ENCODE data around the gene BCAR1. TPM values are rescaled to one million over a fixed set of nuclear protein-coding genes. Genes with fewer than 3 reads are reported as not detected.

Gene BCAR1
- total RNA-seq, 1 donor, result 75.3 TPM

DNA sequence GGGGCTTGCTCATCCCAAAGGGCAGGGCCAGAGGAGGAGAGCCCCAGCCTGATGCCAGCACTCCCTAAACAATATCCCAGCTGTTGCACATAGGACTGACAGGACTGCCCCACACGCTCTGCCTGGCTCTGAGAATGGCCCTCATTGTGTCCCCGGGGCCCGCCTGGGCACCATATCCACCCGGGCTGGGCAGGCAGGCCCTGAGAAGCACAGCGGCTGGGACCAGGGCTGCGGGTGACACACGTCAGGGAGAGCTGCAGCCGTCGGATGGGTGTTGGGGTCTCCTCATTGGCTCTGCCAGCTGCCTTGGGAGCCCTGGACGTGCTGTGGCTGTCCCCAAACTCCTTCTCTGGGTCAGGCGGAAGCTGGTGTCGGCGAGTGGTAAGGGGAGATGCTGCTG lies 4.2 kb downstream of the BCAR1 start:
- Histone ChIP-seq H3K27me3 (ENCODE audit: insufficient read depth, low read length) (no peaks in the 10 kb centered on the region), H3K4me2 (ENCODE audit: insufficient read depth, low read length) (peak overlapping the region; percentile 43), H3K36me3 (ENCODE audit: insufficient read depth, low read length) (peaks cover 25% of the 10 kb centered on the region), H3K4me3 (ENCODE audit: insufficient read depth, low read length) (no peak overlapping the region), H4K20me1 (ENCODE audit: insufficient read depth, low read length) (peaks cover 60% of the 10 kb centered on the region), H3K9me3 (ENCODE audit: low read depth, low read length) (no peaks in the 10 kb centered on the region), H3K27ac (ENCODE audit: low read depth, low read length) (peak overlapping the region; percentile 99), H3K4me1 (ENCODE audit: insufficient read depth, low read length) (peaks cover 75% of the 10 kb centered on the region), H2AFZ (ENCODE audit: low read length) (no peak overlapping the region), H3K79me2 (ENCODE audit: insufficient read depth, low read length) (peaks cover 93% of the 10 kb centered on the region)
- TF ChIP-seq, protein P1, sequence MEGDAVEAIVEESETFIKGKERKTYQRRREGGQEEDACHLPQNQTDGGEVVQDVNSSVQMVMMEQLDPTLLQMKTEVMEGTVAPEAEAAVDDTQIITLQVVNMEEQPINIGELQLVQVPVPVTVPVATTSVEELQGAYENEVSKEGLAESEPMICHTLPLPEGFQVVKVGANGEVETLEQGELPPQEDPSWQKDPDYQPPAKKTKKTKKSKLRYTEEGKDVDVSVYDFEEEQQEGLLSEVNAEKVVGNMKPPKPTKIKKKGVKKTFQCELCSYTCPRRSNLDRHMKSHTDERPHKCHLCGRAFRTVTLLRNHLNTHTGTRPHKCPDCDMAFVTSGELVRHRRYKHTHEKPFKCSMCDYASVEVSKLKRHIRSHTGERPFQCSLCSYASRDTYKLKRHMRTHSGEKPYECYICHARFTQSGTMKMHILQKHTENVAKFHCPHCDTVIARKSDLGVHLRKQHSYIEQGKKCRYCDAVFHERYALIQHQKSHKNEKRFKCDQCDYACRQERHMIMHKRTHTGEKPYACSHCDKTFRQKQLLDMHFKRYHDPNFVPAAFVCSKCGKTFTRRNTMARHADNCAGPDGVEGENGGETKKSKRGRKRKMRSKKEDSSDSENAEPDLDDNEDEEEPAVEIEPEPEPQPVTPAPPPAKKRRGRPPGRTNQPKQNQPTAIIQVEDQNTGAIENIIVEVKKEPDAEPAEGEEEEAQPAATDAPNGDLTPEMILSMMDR (IDR thresholded peaks at IDR 0.05; ENCODE audit: extremely low read depth, low read depth, low read length), result no peak
- no peak for DNase-seq (ENCODE audit: insufficient read length, low spot score, missing footprints)

DNA sequence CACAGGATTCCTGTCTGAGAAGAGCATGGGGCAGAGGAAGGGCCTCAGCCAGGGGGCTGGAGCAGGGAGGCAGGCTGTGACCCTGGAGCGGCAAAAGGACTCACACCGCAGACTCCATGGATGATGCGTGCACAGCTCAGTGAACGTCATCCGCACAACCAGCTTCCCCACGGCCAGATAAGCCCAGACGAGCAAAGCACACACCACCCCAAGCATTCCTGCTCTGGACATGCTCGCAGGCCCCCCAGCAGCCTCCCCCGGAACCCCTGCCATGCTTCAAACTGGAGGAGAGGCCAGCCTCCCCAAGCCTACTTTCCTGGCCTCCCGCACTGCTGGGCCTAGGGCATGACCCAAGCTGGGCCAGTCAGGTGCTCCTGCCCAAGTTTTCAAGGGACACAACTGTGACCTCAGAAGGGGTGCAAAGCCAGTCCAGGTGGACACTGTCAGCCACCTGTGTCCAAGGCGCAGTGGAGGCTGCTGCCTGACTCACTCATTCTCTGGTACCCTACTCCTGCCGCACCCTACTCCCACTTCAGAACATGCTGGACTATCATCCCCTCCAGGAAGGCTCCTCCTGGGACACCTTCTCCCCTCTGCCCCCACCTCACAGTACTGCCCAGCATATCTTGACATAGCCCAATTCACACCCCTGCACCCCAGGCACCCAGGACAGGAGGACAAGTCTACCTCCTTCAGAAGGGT lies 4.8 kb downstream of the BCAR1 start:
- TF ChIP-seq, protein P1 (IDR thresholded peaks at IDR 0.05; ENCODE audit: extremely low read depth, low read depth, low read length), result no peak
- Histone ChIP-seq H2AFZ (ENCODE audit: low read length) (no peak overlapping the region), H3K4me3 (ENCODE audit: insufficient read depth, low read length) (peak overlapping the region; percentile 30), H3K36me3 (ENCODE audit: insufficient read depth, low read length) (peaks cover 31% of the 10 kb centered on the region), H3K9me3 (ENCODE audit: low read depth, low read length) (no peaks in the 10 kb centered on the region), H3K27me3 (ENCODE audit: insufficient read depth, low read length) (no peaks in the 10 kb centered on the region), H3K79me2 (ENCODE audit: insufficient read depth, low read length) (peaks cover 93% of the 10 kb centered on the region), H3K27ac (ENCODE audit: low read depth, low read length) (peak overlapping the region; percentile 99), H3K4me2 (ENCODE audit: insufficient read depth, low read length) (peak overlapping the region; percentile 72), H3K4me1 (ENCODE audit: insufficient read depth, low read length) (peaks cover 69% of the 10 kb centered on the region), H4K20me1 (ENCODE audit: insufficient read depth, low read length) (peaks cover 54% of the 10 kb centered on the region)
- peak; percentile 95 for DNase-seq (ENCODE audit: insufficient read length, low spot score, missing footprints)

DNA sequence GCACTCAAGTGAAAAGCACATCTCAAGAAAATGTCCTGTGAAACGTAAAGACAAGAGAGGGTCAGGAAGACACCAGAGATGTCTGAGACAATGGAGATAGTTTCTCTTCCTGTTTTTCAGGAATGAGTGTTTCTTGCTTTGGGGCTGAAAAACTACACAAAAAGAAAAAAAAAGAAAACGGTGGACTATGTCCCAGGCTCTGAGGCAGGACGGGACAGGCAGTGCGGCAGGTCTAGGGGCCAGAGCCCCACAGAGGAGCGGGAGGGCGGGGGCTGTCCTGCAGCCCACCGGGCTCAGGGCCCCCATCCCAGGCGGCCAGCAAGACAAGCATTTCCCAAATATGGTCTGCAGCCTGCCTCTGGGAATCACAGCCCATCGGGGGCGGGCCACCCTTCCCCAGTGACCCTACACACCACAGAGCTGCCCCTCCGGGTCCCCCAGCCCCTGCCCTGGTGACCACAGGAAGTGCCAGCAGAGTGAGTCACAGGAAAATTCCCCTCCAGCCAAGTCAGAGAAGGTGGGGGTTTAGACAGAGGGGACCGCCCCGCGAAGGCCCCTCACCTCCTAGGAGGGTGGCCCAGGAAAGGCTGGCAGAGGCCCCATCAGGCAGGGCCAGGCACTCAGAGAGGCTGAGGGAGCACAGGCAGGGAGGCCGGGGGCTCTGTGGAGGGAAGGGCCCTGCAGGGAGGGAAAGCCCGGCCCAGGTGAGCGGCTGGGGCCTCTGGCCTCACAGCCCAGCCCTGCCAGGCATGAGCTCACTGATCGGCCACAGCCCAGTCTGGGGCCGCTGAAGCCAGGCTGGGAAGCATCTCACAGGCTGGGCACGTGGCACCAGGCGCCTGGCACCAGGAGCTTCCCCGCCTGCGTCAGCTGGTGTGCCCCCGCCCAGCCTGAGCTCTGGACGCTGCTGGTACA lies 6.3 kb downstream of the BCAR1 start:
- Histone ChIP-seq H3K36me3 (ENCODE audit: insufficient read depth, low read length) (peaks cover 46% of the 10 kb centered on the region), H3K27ac (ENCODE audit: low read depth, low read length) (peak overlapping the region; percentile 99), H4K20me1 (ENCODE audit: insufficient read depth, low read length) (peaks cover 52% of the 10 kb centered on the region), H3K79me2 (ENCODE audit: insufficient read depth, low read length) (peaks cover 96% of the 10 kb centered on the region), H2AFZ (ENCODE audit: low read length) (no peak overlapping the region), H3K4me1 (ENCODE audit: insufficient read depth, low read length) (peaks cover 69% of the 10 kb centered on the region), H3K4me2 (ENCODE audit: insufficient read depth, low read length) (peak overlapping the region; percentile 72), H3K4me3 (ENCODE audit: insufficient read depth, low read length) (peak overlapping the region; percentile 46), H3K27me3 (ENCODE audit: insufficient read depth, low read length) (no peaks in the 10 kb centered on the region), H3K9me3 (ENCODE audit: low read depth, low read length) (no peaks in the 10 kb centered on the region)
- TF ChIP-seq, protein P1 (IDR thresholded peaks at IDR 0.05; ENCODE audit: extremely low read depth, low read depth, low read length), result no peak
- DNase-seq (ENCODE audit: insufficient read length, low spot score, missing footprints), result peak; percentile 100
